GM19025 (cell line): Measurements from ENCODE around the gene N4BP2.

ENCODE experiments used
- ATAC-seq: cut with Tn5 transposase; IDR thresholded peaks from one replicate; pipeline ENCODE4 v1.9.1; 2021; ENCODE audit warnings: mild to moderate bottlenecking, low read depth, moderate library complexity; ENCODE audit not compliant: unreplicated experiment

N4BP2 gene

GRCh38 chr4:40204507-40205258, 148.0 kb downstream of the N4BP2 start:
- ATAC-seq: no peak

GRCh38 chr4:40205259-40206198, 148.9 kb downstream of the N4BP2 start:
- ATAC-seq: peak; percentile 49

GRCh38 chr4:40206426-40206825, 149.8 kb downstream of the N4BP2 start:
- ATAC-seq: no peak
